Measurements from ENCODE around the gene FGF3.

Gene FGF3

GRCh38 chr11:69823641-69824265 is 4.5 kb upstream of the FGF3 start:
- no peak for DNase-seq

- no peak for DNase-seq
Observed at GRCh38 chr11:69822676-69823494, 3.7 kb upstream of the FGF3 start.

GRCh38 chr11:69821511-69822040 is 2.4 kb upstream of the FGF3 start:
- no peak for DNase-seq

DNA sequence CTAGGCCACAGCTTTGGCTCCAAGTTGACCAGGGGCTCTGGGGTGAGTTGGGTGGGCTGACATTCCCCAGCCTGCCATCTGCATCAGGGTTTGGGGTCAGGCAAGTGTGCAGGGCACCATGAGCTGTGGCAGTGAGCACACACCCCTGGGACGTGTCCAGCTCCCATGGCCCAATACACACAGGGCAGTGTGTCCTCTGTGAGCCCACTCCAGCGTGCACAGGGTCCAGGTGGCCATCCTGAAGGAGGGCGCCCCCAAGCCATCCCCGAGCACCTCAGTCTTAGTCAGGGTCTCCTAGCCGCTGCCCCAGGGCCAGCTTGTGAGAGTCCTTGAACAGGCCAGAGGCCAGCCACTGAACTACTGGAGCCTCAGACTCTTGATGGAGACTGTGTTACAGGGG is 1.2 kb upstream of the FGF3 start:
- DNase-seq: no peak

GRCh38 chr11:69819541-69820070 is 390 bp upstream of the FGF3 start:
- no peak for DNase-seq

- no peak for DNase-seq
Observed at GRCh38 chr11:69818231-69818602, 999 bp downstream of the FGF3 start.

DNA sequence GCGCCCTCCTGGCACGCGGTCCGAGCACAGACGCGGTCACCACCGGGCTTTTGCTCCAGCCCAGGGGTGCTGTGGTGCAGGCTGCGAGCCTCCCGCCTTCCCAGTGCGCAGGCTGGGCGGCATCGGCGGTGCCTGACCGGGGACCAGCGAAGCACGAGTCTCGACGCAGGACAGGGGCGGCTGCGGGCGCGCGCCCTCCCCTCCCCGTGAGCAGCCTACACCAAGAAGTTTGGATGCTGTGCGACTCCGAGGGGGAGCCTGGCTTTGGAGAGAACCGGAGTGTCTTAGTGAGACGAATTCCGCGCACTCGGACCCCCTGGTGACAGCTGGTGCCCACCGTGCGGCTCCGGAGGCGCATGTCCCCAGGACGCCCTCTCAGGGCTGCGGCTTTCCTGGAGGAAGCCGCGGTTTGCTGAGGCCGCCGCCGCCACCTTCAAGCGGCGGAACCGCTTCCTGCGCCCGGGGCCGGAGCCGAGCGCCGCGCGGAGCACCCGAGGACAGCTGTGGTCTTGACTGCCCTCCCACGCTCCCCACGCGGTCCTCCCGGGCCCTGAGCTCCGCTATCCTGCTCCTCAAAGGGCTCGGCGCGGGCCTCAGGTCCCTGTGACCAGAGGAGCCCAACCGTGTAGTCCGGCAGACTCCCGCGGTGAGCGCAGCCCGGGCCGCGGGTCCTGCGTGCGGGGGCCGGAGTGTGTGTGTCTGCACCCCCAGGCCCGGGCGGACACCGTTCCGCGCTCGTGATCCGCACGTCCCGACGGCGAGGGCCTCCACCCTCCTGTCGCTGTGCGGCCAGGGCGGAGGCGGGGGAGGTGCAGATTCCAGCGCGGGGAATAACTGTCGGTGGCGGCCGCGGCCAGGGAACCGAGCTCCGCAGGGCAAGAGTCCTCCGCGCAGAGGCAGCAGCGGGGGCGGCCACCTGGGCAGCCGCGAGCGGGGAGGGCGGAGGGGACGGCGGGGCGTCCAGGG is 1.7 kb downstream of the FGF3 start:
- DNase-seq: no peak

- no peak for DNase-seq
Observed at GRCh38 chr11:69816671-69817070, 2.5 kb downstream of the FGF3 start.

DNA sequence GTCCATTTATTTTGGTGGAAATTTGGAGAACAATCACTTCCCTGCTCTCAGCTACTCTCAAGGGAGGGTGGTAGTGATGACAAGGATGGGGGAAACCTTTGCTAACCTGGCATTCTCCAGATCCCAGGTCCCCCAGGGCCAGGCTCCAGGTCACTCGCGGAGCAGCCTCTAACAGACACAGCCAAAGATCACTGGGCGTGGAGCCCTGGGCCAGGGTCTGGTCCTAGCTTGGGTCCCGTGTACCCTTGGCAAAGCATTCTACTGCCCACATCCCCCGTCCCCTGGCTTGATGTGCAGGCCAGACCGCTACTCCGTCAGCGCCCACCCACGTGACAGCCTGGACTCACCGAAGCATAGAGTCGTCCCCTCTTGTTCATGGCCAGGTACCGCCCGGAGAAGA is 3.2 kb downstream of the FGF3 start:
- DNase-seq: no peak

- no peak for DNase-seq
Observed at GRCh38 chr11:69814902-69815301, 4.3 kb downstream of the FGF3 start.

- no peak for DNase-seq
Observed at GRCh38 chr11:69814411-69814810, 4.8 kb downstream of the FGF3 start.

DNA sequence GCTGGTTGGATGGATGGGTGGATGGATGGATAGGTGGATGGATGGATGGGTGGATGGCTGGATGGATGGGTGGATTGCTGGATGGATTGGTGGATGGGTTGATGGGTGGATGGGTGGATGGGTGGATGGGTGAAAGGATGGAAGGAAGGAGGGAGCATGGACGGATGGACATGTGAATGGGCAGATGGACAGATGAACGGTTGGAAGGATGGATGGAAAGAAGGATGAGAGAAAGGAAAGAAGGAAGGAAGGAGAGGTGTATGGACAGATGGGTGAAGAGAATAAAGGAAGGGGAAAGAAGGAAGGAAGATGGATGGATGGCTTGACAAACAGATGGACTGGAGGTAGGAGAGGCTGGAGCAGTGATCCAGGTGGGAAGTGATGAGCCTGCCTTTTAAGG is 5.4 kb downstream of the FGF3 start:
- no peak for DNase-seq

DNA sequence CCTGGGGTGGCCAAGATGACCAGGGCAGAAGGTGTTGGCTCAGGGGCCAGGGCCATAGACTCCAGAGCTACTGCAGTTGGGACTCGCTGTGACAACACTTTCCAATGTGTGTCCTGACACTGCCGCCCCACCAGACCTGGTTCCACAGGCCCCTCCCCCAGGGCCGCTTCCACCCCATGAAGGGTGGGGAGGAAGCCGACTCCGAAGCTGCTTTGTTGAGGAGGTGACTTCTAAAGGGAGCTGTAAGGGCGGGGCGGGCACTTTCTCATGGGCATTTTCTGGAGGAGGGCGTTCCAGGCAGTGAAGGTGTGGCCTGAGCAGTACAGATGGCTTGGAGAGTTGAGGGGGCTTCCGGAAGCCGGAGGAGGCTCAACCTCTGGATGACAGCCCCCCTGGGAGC is 6.3 kb downstream of the FGF3 start:
- DNase-seq: no peak

- no peak for DNase-seq
Observed at GRCh38 chr11:69812256-69812655, 7.0 kb downstream of the FGF3 start.

DNA sequence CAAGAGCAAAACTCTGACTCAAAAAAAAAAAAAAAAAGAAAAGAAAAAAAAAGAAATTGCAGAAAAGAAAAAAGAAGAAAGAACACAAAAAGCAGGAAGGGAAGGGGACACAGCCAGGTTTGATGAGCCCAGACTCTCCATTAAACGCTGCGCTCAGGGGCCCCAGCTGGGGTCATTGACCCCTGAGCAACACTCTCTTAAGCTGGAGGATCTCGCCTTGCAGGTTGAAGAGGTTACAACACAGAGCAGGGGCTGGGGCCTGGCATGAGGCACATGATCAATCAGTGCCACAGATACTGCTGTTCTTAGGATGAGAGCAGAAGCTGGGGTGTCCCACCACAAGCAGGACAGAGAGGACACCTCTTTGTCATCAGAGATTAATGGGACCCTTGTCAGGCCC is 7.8 kb downstream of the FGF3 start:
- no peak for DNase-seq

GRCh38 chr11:69810289-69811118 is 8.7 kb downstream of the FGF3 start:
- DNase-seq: no peak

DNA sequence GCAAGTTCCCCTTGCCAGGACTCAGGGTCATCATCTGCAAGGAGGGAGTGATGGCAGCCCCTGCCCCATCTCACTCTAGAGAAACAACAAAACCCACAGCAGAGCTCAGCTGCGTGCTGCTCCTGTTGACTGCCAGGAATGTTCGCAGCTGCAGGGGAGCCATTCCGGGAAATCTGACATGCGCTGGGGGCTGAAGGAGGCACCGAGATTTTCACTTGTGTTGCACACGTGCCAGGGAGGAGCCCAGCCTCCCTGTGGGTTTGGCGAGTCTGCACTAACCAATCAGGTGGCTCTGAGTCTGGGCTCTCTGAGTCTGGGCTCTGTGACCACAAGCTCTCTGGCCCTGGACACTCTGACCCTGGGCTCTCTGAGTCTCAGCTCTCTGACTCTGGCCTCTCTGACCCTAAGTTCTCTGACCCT is 10.5 kb downstream of the FGF3 start:
- no peak for DNase-seq

DNA sequence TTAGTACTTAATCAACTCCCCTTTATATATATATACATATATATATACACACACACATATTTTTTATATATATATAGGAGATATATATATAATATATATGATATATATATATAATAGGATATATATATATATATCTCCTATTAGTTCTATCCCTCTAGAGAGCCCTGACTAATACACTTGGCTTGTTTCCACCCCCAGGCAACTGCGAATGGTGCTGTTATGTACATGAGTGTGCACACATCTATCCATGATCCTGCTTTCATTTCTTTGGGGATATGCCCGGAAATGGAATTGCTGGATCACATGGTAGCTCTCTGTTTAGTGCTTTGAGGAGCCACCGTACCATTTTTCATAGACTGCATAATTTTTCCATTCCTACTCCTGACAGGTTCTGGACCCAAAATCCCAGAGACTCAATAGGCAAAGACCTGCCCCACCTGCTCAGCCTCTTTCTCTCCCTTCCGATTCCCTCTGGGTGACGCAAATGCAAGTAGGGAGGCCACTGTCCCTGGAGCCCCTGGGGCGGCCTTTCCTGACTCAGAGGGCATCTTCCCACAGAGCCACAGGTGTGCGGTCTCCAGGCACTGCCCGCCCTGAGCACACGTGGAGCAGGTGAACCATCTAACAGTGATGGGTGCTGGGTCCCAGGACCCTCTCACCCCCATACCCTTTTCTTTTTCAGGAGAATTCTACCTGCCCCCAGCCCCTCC is 12.0 kb downstream of the FGF3 start:
- DNase-seq: no peak

DNA sequence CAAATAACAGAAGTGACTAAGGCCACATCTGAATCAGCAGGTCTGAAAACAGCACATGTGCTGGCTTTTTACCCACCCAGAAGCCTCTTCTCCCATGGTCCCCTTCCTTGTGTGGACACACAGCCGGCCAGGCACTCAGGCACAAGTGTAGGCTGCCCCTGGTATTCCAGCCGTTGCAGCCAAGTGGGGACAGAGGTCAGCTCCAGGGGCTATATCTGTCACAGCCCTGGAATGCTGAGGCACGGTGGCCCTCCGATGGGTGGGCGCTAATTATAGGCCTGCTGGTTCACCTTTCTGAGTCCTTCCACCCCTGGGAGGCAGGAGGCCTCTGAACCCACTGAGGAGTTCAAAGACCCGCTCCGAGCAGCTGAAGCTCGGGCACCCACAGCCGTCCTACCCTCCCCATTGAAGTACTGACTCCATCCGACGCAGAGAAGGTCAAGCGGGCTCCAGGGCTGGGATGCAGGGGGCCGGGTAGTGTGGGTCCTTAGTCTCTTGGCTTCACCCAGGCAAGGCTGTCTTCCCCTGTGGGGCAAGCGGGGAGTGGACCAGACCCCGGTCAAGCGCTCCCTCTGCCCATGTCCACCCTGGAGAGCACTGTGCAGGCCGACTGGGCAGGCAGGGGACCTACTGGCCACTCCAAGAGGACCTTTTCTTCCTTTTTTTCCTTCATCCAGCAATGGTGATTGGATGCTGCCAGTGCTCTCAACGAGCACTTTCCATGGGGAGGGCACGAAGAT is 14.3 kb downstream of the FGF3 start:
- DNase-seq: no peak

- DNase-seq: no peak
Observed at GRCh38 chr11:69803604-69804218, 15.5 kb downstream of the FGF3 start.

All from suppressor macrophage (primary cell).